CD4-positive, alpha-beta memory T cell (primary cell): ENCODE data around the gene IL1RN. TPM values are rescaled to one million over a fixed set of nuclear protein-coding genes. Genes with fewer than 3 reads are reported as not detected.

Source experiments
- CTCF ChIA-PET: fragments of 350-600 bp; sonication (Branson Sonifier 250); formaldehyde crosslinking; loops from one replicate; lab custom pipeline; 2021; ENCODE audit warnings: inconsistent platforms; ENCODE audit not compliant: partially characterized antibody; lab: Charles Lee
- POLR2A ChIA-PET: fragments of 350-600 bp; sonication (Branson Sonifier 250); formaldehyde crosslinking; loops from one replicate; lab custom pipeline; 2021; ENCODE audit not compliant: partially characterized antibody; lab: Charles Lee
- DNase-seq, 5 donors: peaks; one replicate each; pipeline versions ENCODE4 v3.0.0 to v3.0.0-alpha.2; 2020 to 2022; ENCODE audit warnings: mixed read lengths in 1 of 5
- H3K27ac ChIP-seq: one replicate; pipeline ENCODE4 v1.7.0; 2013; ENCODE audit warnings: low read depth, low read length
- H3K27me3 ChIP-seq: 2 replicates; pipeline ENCODE4 v1.7.0; 2013; ENCODE audit warnings: mild to moderate bottlenecking, low read length, moderate library complexity; ENCODE audit not compliant: insufficient read depth
- H3K36me3 ChIP-seq: 2 replicates; pipeline ENCODE4 v1.7.0; 2013; ENCODE audit warnings: mild to moderate bottlenecking, low read length, moderate library complexity; ENCODE audit not compliant: insufficient read depth
- H3K4me1 ChIP-seq: 2 replicates; pipeline ENCODE4 v1.7.0; 2013; ENCODE audit warnings: mild to moderate bottlenecking, low read length, moderate library complexity; ENCODE audit not compliant: insufficient read depth
- H3K4me3 ChIP-seq, 2 donors: one replicate each; pipeline ENCODE4 v1.7.0; 2013; ENCODE audit warnings: low read length in 2 of 2, mild to moderate bottlenecking in 1 of 2
- H3K9me3 ChIP-seq, 2 donors: one replicate each; pipeline ENCODE4 v1.7.0; 2013; ENCODE audit warnings: low read length in 2 of 2, control low read depth in 1 of 2; ENCODE audit not compliant: control insufficient read depth in 1 of 2
- H3K27ac Mint-ChIP-seq, 7 donors: one replicate each; pipeline ENCODE4 v1.8.0; 2020 to 2021; ENCODE audit warnings: mixed read lengths in 7 of 7, mild to moderate bottlenecking in 6 of 7, inconsistent platforms in 3 of 7, moderate library complexity in 3 of 7
- H3K27me3 Mint-ChIP-seq, 2 donors: one replicate each; pipeline ENCODE4 v1.8.0; 2020 to 2021; ENCODE audit warnings: mixed read lengths in 2 of 2
- H3K36me3 Mint-ChIP-seq, 2 donors: one replicate each; pipeline ENCODE4 v1.8.0; 2020 to 2021; ENCODE audit warnings: mixed read lengths in 2 of 2, inconsistent platforms in 1 of 2, mild to moderate bottlenecking in 1 of 2
- H3K4me1 Mint-ChIP-seq, 4 donors: one replicate each; pipeline ENCODE4 v1.8.0; 2020 to 2021; ENCODE audit warnings: mixed read lengths in 4 of 4, mild to moderate bottlenecking in 1 of 4
- H3K4me3 Mint-ChIP-seq, 8 donors: one replicate each; pipeline ENCODE4 v1.8.0; 2020 to 2021; ENCODE audit warnings: mixed read lengths in 8 of 8, mild to moderate bottlenecking in 7 of 8, moderate library complexity in 6 of 8, inconsistent platforms in 3 of 8
- H3K9me3 Mint-ChIP-seq, 8 donors: one replicate each; pipeline ENCODE4 v1.8.0; 2020 to 2021; ENCODE audit warnings: mixed read lengths in 8 of 8, mild to moderate bottlenecking in 5 of 8, inconsistent platforms in 3 of 8, moderate library complexity in 1 of 8
- intact Hi-C: fragments of 100-400 bp; cut with micrococcal nuclease; formaldehyde crosslinking; loops from one replicate; pipeline ENCODE4 v1.15.1; 2023
- polyA plus RNA-seq, 2 donors: library from polyadenylated mRNA; unstranded; fragments of 300-500 nt; fragmentation: Illumina TruSeq; gene quantifications; one replicate each; pipeline ENCODE4 v1.2.3, GENCODE V29; 2021
- total RNA-seq, 2 experiments: library from RNA; stranded (reverse); gene quantifications; one replicate each; pipeline ENCODE4 v1.2.3, GENCODE V29; 2021

Gene IL1RN
- total and polyA plus RNA-seq, 4 experiments from 2014 or later, result 2.4 TPM; not detected in 2

- no peak for DNase-seq
- Histone ChIP-seq H3K4me3 (no peak overlapping the region), H3K4me1 (peaks cover 98% of the 10 kb centered on the region), H3K9me3 (no peaks in the 10 kb centered on the region), H3K36me3 (peaks cover 56% of the 10 kb centered on the region), H3K27me3 (no peaks in the 10 kb centered on the region), H3K27ac (no peak overlapping the region)
- ChIA-PET POLR2A (interaction anchor here (1.0 to 4.4 kb wide), 5 partner anchors 10 to 18 kb away, joined by 3 to 47 read pairs (median 4); partner anchors contain the start of gene PSD4), CTCF (interaction anchor here (0.9 to 15.5 kb wide), 3 partner anchors 11 to 46 kb away, joined by 3 to 236 read pairs (median 125); no protein-coding TSS in a partner anchor)
- no peaks in the 10 kb centered on the region for H3K27me3 Mint-ChIP-seq
- intact Hi-C loops, result no loop called here
- H3K36me3 Mint-ChIP-seq, result peaks cover 39 to 73% of the 10 kb centered on the region in 2 donors
- peaks cover 66 to 98% (median 87%) of the 10 kb centered on the region in 4 donors for H3K4me1 Mint-ChIP-seq
- H3K4me3 Mint-ChIP-seq, result peak overlapping the region in 3 of 8 donors; percentile 5 to 73 (median 64)
- peak overlapping the region in 6 of 7 donors; percentile 28 to 94 (median 80) for H3K27ac Mint-ChIP-seq
- H3K9me3 Mint-ChIP-seq, result no peaks in the 10 kb centered on the region
Measured at GRCh38 chr2:113183264-113183663, 55.9 kb downstream of the IL1RN start.

Other genes starting within 250 kb of the IL1RN start
- gene IL37, start 216.4 kb upstream of the IL1RN start, total RNA-seq, result not detected
- gene IL37, start 216.4 kb upstream of the IL1RN start, polyA plus RNA-seq, result not detected
- gene IL36G, start 149.6 kb upstream of the IL1RN start, total RNA-seq, result not detected
- not detected for gene IL36G, start 149.6 kb upstream of the IL1RN start, polyA plus RNA-seq
- not detected for gene IL36A, start 122.1 kb upstream of the IL1RN start, total RNA-seq
- under 1 TPM in 1 of 2 donors, not detected in 1; 0.56 TPM for gene IL36A, start 122.1 kb upstream of the IL1RN start, polyA plus RNA-seq
- gene IL36B, start 74.7 kb upstream of the IL1RN start, total RNA-seq, result not detected
- not detected for gene IL36B, start 74.7 kb upstream of the IL1RN start, polyA plus RNA-seq
- not detected for gene IL36RN, start 68.4 kb upstream of the IL1RN start, total RNA-seq
- gene IL36RN, start 68.4 kb upstream of the IL1RN start, polyA plus RNA-seq, result not detected
- gene IL1F10, start 59.6 kb upstream of the IL1RN start, total RNA-seq, result not detected
- gene IL1F10, start 59.6 kb upstream of the IL1RN start, polyA plus RNA-seq, result not detected
- 100 to 1,000 TPM in 1 of 2 experiments, 10 to 100 TPM in 1; 100.0 to 101 TPM for gene PSD4, start 46.4 kb downstream of the IL1RN start, total RNA-seq
- gene PSD4, start 46.4 kb downstream of the IL1RN start, polyA plus RNA-seq, result 10 to 100 TPM; 11.9 to 32.8 TPM
- gene PAX8, start 151.3 kb downstream of the IL1RN start, total RNA-seq, result 1 to 10 TPM; 1.7 to 2.3 TPM
- gene PAX8, start 151.3 kb downstream of the IL1RN start, polyA plus RNA-seq, result under 1 TPM; 0.19 to 0.80 TPM